ENCODE data around the gene ZNF30.
"Not testable (repeated sequence)": the region's sequence is repeated elsewhere in the genome, so short reads cannot be mapped to it uniquely, and the experiment has no call there.

Gene ZNF30

DNA sequence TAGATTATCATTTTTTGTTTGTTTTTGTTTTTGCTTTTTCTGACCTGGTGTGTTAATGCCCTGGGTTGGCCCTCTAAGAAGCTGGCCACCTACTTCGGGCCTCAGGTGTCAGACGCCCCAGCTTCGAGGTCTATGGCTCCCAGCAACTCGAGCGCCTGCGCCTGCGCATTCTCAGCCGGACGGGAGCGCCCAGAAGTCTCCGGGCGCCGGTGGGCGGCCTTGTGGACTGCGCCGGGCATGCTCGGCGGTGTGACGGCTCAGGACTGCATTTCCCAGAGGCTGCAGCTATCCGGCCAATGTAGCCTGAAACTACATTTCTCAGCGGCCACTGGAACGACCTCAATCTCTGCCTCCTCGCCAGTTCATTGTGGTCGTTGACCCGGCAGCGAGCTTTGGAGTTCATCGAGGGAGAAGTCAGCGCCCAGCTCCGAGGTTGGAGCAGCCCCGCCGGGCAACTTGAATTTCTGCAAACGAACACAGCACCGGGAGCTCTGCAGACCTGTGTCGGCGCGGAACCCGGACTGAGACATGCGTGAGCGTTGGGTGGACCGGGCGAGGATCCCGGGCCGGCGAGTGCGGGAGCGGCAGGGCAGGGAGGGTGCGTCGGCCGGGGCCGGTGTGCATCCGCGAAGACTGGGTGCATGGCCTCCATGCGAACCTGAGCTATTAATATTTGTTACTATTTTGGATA is at the start of gene ZNF30:
TSS of gene ZNF30 (plus strand) at position 219 of the 691 bp plus-strand sequence. CDS start 3,045 bp downstream, outside the sequence.
- DNase-seq (ENCODE audit: low spot score): peak; percentile 86

DNA sequence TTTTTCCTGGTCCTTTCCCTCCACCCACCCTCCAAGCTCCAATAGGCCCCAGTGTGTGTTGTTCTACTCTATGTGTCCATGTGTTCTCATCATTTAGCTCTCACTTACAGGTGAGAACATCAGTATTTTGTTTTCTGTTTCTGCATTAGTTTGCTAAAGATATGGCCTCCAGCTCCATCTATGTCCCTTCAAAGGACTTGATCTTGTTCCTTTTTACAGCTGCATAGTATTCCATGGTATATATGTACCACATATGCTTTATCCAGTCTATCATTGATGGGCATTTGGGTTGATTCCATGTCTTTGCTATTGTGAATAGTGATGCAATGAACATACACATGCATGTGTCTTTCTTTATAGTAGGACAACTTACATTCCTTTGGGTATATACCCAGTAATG is 47.1 kb upstream of the ZNF30 start:
- no peak for DNase-seq (ENCODE audit: low spot score)

DNA sequence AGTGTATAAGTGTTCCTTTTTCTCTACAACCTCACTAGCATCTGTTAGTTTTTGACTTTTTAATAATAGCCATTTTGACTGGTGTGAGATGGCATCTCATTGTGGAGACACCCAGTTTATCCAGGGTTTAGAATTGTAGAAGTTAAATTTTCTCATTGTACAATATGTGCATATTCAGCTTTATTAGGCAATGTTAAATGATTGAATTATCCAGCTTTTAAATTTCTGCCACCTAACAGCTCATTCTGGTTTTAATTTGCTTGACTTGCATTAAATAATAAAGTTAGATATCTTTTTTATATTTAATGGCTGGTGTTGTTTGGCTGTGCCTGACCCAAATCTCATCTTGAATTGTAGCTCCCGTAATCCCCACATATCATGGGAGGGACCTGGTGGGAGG is 46.7 kb upstream of the ZNF30 start:
- DNase-seq (ENCODE audit: low spot score): no peak

- DNase-seq (ENCODE audit: low spot score): no peak
Measured at GRCh38 chr19:34881982-34882381, 44.7 kb upstream of the ZNF30 start.

- no peak for DNase-seq (ENCODE audit: low spot score)
Measured at GRCh38 chr19:34888091-34888490, 38.6 kb upstream of the ZNF30 start.

- DNase-seq (ENCODE audit: low spot score): no peak
Measured at GRCh38 chr19:34900245-34900644, 26.5 kb upstream of the ZNF30 start.

- DNase-seq (ENCODE audit: low spot score): no peak
Measured at GRCh38 chr19:34904664-34905527, 21.8 kb upstream of the ZNF30 start.

- no peak for DNase-seq (ENCODE audit: low spot score)
Measured at GRCh38 chr19:34910770-34911169, 15.9 kb upstream of the ZNF30 start.

GRCh38 chr19:34917144-34917543 is 9.6 kb upstream of the ZNF30 start:
- DNase-seq (ENCODE audit: low spot score): not testable (repeated sequence)

GRCh38 chr19:34918190-34918589 is 8.5 kb upstream of the ZNF30 start:
- DNase-seq (ENCODE audit: low spot score): no peak

DNA sequence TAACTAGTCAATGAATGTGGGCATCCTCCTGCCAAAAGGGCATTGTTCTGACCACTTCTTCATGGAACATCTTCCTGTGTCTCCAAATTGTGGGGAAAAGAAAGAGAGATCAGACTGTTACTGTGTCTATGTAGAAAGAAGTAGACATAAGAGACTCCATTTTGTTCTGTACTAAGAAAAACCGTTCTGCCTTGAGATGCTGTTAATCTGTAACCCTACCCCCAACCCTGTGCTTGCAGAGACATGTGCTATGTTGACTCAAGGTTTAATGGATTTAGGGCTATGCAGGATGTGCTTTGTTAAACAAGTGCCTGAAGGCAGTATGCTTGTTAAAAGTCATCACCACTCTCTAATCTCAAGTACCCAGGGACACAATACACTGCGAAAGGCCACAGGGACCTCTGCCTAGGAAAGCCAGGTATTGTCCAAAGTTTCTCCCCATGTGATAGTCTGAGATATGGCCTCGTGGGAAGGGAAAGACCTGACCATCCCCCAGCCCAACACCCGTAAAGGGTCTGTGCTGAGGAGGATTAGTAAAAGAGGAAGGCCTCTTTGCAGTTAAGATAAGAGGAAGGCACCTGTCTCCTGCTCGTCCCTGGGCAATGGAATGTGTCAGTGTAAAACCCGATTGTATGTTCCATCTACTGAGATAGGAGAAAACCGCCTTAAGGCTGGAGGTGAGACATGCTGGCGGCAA is 6.5 kb upstream of the ZNF30 start:
- DNase-seq (ENCODE audit: low spot score): not testable (repeated sequence)

DNA sequence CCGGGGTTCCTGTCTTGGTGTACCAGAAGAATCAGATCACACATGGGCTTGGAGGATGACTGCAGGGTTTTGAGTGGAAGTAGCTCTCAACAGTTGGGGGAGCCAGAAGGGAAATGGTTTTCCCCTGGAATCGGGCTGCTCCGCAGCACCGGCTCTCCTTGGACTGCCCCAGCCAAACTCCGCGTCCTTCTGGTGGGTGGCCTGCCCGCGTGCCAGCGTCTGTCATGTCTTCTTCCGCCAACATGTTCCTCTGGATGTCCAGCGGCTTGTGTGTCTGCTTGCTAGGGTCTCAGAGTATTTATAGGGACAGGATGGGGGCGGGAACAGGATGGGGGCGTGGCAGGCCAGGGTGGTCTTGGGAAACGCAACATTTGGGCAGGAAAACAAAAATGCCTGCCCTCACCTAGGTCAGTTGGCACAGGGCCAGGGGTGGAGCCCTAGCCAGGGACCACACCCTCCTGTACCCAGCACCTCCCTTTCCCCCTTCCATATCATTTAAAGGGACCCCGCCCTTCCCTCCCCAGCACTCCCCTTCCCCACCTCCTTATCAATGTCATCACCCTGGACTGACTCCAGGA is 1.3 kb upstream of the ZNF30 start:
- no peak for DNase-seq (ENCODE audit: low spot score)

DNA sequence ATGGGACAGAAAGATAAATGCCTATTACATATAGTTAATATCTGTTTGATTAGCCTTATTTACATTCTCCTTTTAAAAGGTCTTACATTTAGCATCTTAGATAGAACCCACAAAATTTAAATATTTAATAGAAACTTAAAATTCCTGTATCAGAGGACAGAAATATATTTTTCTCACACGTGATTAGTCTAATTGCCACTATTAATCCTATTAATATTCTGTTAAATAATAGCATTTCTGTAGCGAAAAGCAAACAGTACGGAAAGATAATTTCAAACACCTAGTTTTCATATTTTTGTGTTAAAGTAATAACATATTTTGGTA is 380 bp upstream of the ZNF30 start:
- DNase-seq (ENCODE audit: low spot score): no peak

GRCh38 chr19:34932494-34932893 is 5.8 kb downstream of the ZNF30 start:
- no peak for DNase-seq (ENCODE audit: low spot score)

GRCh38 chr19:34936184-34936583 is 9.5 kb downstream of the ZNF30 start:
- DNase-seq (ENCODE audit: low spot score): no peak

DNA sequence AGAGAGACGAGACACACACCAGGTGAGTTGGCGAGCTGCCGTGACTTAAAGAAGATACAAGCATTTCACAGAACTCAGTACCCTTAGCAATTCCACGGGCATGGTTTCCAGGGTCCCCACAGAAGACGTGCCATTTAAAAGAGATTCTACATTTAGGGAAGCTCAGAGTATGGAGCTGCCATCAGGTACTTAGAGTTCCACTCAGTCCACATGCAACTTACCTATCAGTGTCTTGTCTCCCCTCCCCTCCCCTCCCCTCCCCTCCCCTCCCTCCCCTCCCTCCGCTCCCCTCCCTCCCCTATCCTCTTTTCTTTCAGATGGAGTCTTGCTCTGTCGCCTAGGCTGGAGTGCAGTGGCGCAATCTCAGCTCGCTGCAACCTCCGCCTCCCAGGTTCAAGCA is 12.2 kb downstream of the ZNF30 start:
- no peak for DNase-seq (ENCODE audit: low spot score)

GRCh38 chr19:34943861-34944573 is 17.3 kb downstream of the ZNF30 start:
- DNase-seq (ENCODE audit: low spot score): no peak

GRCh38 chr19:34953092-34953491 is 26.4 kb downstream of the ZNF30 start:
- DNase-seq (ENCODE audit: low spot score): no peak

GRCh38 chr19:34957830-34958751 is 31.4 kb downstream of the ZNF30 start:
- no peak for DNase-seq (ENCODE audit: low spot score)

GRCh38 chr19:34959021-34959420 is 32.3 kb downstream of the ZNF30 start:
- DNase-seq (ENCODE audit: low spot score): no peak

Measured in germinal center (tissue), 1 donor.